Tibial artery (tissue), 4 donors: ENCODE measurements around the gene RLN3.

Experiments
- DNase-seq, 2 donors: peaks; one replicate each; pipeline ENCODE4 v3.0.0-alpha.2; 2019
- H3K27ac ChIP-seq, 2 donors: fragments of 200-600 bp; sonication (generic) in 1 of 2; 1 replicate in 1 of 2; 2 replicates in 1 of 2; pipeline ENCODE4 v1.5.1; 2018 to 2019; ENCODE audit warnings: mild to moderate bottlenecking in 1 of 2
- H3K27me3 ChIP-seq, 2 donors: fragments of 200-600 bp; sonication (generic) in 1 of 2; one replicate each; pipeline versions ENCODE4 v1.5.1 to v1.6.0; 2016 to 2019
- H3K36me3 ChIP-seq, 3 donors: fragments of 200-600 bp; sonication (generic) in 2 of 3; one replicate each; pipeline ENCODE4 v1.5.1; 2016 to 2019; ENCODE audit warnings: mild to moderate bottlenecking in 2 of 3
- H3K4me1 ChIP-seq, 4 donors: fragments of 200-600 bp; sonication (generic) in 2 of 4; 1 replicate in 3 of 4; 2 replicates in 1 of 4; pipeline ENCODE4 v1.5.1; 2016 to 2019
- H3K4me3 ChIP-seq, 2 donors: fragments of 200-600 bp; sonication (generic) in 1 of 2; 1 replicate in 1 of 2; 2 replicates in 1 of 2; pipeline ENCODE4 v1.5.1; 2018 to 2019; ENCODE audit warnings: mild to moderate bottlenecking in 2 of 2
- H3K9me3 ChIP-seq, 3 donors: fragments of 200-600 bp; sonication (generic) in 1 of 3; one replicate each; pipeline ENCODE4 v1.5.1; 2016 to 2019
- intact Hi-C: fragments of 100-400 bp; cut with DNase I; formaldehyde crosslinking; loops from one replicate; pipeline ENCODE4 v1.15.0; 2023; ENCODE audit warnings: low total_unique reads
- TF ChIP-seq, protein P1 (sequence below), 2 experiments: fragments of 200-600 bp in 1 of 2; fragments of 450-650 bp in 1 of 2; IDR thresholded peaks; one replicate each; pipeline ENCODE4 v1.5.1; 2017 to 2019; ENCODE audit warnings: antibody characterized with exemption in 2 of 2, mild to moderate bottlenecking in 1 of 2, moderate library complexity in 1 of 2

Gene RLN3

DNA sequence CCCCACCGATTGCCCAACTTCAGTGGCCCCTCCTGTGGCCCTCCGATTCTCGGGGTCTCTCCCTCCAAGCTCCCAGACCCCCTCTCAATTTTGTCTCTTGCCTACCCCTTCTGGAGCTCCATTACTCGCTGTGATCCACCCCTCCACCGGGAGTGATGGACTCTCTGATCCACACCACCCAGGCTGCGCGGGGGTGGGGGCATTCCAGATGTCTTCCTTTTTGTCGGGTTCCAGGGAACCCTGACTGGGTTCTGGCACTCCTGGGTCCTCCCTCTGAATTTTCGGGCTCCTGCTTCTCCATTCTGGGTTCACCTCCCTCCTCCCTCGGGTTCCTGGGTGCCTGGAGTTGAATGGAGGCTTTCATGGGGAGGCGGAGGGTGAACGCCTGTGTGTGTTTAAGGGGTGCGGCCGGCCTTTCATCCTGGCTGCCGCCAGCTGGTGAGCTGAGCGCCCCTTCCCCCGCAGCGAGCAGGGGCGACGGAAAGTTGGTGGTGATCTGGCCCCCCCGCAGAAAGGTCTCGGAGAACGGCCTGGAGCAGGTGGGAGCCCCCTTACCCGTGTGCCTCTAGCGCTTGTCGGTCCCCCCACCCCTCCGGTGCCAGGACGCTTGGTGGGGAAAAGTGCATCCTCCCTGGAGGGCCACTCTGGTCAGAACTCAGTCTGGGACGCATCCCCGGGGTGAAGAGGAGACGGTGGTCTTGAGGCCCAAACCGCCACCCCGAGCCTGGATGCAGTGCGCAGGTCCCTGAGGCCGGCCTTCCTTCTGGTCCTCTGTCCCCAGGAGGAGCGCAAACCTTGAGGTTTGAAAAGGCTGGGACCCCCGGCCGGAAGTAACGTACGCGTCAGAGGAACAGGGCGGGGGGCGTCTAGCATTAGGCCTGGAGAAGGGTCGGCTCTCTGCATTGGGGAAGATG lies 46.2 kb downstream of the RLN3 start:
- no peaks in the 10 kb centered on the region for H3K27me3 ChIP-seq
- intact Hi-C loops = loop anchor here (5.0 to 10.0 kb wide), 2 partner anchors 63 to 289 kb away; partner anchors contain the start of gene ASF1B
- peak overlapping the region; percentile 88 to 92 for H3K27ac ChIP-seq
- TF ChIP-seq, protein P1, sequence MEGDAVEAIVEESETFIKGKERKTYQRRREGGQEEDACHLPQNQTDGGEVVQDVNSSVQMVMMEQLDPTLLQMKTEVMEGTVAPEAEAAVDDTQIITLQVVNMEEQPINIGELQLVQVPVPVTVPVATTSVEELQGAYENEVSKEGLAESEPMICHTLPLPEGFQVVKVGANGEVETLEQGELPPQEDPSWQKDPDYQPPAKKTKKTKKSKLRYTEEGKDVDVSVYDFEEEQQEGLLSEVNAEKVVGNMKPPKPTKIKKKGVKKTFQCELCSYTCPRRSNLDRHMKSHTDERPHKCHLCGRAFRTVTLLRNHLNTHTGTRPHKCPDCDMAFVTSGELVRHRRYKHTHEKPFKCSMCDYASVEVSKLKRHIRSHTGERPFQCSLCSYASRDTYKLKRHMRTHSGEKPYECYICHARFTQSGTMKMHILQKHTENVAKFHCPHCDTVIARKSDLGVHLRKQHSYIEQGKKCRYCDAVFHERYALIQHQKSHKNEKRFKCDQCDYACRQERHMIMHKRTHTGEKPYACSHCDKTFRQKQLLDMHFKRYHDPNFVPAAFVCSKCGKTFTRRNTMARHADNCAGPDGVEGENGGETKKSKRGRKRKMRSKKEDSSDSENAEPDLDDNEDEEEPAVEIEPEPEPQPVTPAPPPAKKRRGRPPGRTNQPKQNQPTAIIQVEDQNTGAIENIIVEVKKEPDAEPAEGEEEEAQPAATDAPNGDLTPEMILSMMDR (IDR thresholded peaks at IDR 0.05) = no peak
- H3K36me3 ChIP-seq = no peaks in the 10 kb centered on the region
- DNase-seq = peak in 1 of 2 donors; percentile 72
- no peaks in the 10 kb centered on the region for H3K9me3 ChIP-seq
- H3K4me1 ChIP-seq = peaks cover 0 to 40% (median 31%) of the 10 kb centered on the region in 4 donors
- peak overlapping the region; percentile 62 to 73 for H3K4me3 ChIP-seq

DNA sequence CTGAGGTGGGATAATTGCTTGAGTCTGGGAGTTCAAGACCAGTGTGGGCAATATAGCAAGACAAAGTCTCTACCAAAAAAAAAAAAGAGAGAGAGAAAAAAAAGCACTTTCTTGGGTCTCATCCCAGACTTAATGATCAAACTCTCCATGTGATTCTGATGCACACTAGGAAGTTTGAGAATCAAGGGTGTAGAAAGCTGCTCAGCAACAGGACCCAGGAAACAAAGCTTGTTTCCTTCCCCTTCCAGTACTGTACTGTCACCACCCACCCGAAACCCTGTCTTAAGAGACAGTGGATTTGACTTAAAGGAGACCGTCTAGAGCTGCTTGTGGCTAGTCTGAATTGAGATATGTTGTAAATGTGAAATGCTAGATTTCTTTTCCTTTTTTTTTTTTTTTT lies 50.5 kb downstream of the RLN3 start:
- no peak overlapping the region for H3K27ac ChIP-seq
- peaks cover 0 to 42% (median 34%) of the 10 kb centered on the region in 4 donors for H3K4me1 ChIP-seq
- no peak for DNase-seq

More for the DNA sequence above, 50.5 kb downstream of the RLN3 start:
- Histone ChIP-seq H3K4me3 (no peak overlapping the region), H3K27me3 (no peaks in the 10 kb centered on the region), H3K36me3 (no peaks in the 10 kb centered on the region), H3K9me3 (no peaks in the 10 kb centered on the region)
- TF ChIP-seq, protein P1 (IDR thresholded peaks at IDR 0.05) = no peak
- intact Hi-C loops = loop anchor here (10.0 kb wide), 1 partner anchor 294 kb away; no protein-coding TSS in a partner anchor
